Measurements from ENCODE around the gene SPANXN4.

GRCh38 chrX:142998447-142999198 is 27.1 kb upstream of the SPANXN4 start:
- TF ChIP-seq, protein P1, sequence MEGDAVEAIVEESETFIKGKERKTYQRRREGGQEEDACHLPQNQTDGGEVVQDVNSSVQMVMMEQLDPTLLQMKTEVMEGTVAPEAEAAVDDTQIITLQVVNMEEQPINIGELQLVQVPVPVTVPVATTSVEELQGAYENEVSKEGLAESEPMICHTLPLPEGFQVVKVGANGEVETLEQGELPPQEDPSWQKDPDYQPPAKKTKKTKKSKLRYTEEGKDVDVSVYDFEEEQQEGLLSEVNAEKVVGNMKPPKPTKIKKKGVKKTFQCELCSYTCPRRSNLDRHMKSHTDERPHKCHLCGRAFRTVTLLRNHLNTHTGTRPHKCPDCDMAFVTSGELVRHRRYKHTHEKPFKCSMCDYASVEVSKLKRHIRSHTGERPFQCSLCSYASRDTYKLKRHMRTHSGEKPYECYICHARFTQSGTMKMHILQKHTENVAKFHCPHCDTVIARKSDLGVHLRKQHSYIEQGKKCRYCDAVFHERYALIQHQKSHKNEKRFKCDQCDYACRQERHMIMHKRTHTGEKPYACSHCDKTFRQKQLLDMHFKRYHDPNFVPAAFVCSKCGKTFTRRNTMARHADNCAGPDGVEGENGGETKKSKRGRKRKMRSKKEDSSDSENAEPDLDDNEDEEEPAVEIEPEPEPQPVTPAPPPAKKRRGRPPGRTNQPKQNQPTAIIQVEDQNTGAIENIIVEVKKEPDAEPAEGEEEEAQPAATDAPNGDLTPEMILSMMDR (conservative IDR thresholded peaks at IDR 0.05), result no peak
- TF ChIP-seq EZH2 (IDR thresholded peaks at IDR 0.05; ENCODE audit: low read depth), result no peak
